22Rv1 (cell line): ENCODE measurements around the gene P2RY8.
"Not testable (repeated sequence)": the region's sequence is repeated elsewhere in the genome, so short reads cannot be mapped to it uniquely, and the experiment has no call there.

Experiments
- H3K27ac ChIP-seq: fragments of 450-650 bp; 2 replicates; pipeline ENCODE4 v1.5.1; 2017
- ZFX ChIP-seq: fragments of 450-650 bp; IDR thresholded peaks from 2 replicates; pipeline ENCODE4 v1.6.1; 2017; ENCODE audit warnings: antibody characterized with exemption, borderline replicate concordance
- TF ChIP-seq, protein P1 (sequence below): fragments of 450-650 bp; IDR thresholded peaks from 2 replicates; pipeline ENCODE4 v1.5.1; 2017; ENCODE audit warnings: mild to moderate bottlenecking

Gene P2RY8

DNA sequence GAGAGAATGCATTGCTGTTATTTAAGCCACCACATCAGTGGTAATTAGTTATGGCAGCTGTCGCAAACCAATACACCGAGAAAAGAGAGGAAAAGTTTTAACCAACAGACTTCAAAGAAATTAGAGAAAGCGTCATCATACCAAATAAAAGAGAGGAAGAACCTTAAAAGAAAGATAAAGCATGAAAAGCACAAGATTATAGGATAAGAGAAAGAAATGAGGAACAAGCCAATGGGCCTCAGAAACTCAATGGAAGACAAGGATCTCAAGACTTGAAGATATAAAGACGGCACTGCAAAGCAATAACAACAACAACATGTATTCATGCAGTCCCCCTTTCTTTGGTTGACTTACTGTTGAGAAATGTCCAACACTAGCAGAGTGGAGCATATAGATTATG is 61.5 kb downstream of the P2RY8 start:
- H3K27ac ChIP-seq: no peak overlapping the region
- TF ChIP-seq ZFX: no peak
- TF ChIP-seq, protein P1, sequence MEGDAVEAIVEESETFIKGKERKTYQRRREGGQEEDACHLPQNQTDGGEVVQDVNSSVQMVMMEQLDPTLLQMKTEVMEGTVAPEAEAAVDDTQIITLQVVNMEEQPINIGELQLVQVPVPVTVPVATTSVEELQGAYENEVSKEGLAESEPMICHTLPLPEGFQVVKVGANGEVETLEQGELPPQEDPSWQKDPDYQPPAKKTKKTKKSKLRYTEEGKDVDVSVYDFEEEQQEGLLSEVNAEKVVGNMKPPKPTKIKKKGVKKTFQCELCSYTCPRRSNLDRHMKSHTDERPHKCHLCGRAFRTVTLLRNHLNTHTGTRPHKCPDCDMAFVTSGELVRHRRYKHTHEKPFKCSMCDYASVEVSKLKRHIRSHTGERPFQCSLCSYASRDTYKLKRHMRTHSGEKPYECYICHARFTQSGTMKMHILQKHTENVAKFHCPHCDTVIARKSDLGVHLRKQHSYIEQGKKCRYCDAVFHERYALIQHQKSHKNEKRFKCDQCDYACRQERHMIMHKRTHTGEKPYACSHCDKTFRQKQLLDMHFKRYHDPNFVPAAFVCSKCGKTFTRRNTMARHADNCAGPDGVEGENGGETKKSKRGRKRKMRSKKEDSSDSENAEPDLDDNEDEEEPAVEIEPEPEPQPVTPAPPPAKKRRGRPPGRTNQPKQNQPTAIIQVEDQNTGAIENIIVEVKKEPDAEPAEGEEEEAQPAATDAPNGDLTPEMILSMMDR: no peak

- not testable (repeated sequence) for H3K27ac ChIP-seq
These were observed 62.4 kb downstream of the P2RY8 start for GRCh38 chrX:1474593-1474992.

DNA sequence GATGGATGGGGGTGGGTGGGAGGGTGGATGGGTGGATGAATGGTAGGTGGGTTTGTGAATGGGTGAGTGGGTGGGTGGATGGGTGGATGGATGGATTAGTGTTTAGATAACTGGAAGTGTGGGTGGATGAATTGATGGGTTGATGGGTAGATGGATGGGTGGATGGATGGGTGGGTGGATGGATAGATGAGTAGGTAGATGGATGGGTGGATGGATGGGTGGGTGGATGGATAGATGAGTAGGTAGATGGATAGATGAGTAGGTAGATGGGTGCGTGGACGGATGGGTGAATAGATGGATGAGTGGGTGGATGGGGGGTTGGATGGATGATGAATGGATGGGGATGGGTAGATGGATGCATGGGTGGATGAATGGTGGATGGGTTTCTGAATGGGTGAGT is 64.0 kb downstream of the P2RY8 start:
- TF ChIP-seq, protein P1: no peak
- no peak for TF ChIP-seq ZFX
- H3K27ac ChIP-seq: no peak overlapping the region

DNA sequence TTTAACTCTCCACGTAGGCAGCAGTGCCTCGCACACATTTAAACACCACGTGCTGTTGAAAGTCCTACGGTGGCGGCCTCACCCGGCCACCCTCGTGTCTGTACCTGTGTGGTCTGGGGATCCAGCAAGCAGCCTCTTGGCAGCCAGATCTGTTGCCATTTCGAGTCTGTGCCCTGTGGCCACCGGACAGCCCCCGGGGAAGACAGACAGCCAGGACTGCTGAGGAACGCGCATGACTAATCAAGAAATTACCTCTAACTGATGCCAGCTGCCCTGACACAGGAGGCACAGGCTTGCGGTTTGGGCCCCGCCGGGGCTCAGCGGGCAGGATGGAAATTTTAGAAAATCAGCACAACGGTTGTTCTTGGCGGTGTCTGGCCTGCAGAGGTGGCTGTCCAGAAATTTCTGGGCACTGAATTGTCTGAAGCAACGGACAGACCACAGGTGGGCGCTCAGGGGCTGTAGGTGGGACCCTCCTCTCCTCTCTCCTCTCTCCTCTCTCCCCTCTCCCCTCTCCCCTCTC is 68.7 kb downstream of the P2RY8 start:
- no peak overlapping the region for H3K27ac ChIP-seq
- no peak for TF ChIP-seq ZFX
- TF ChIP-seq, protein P1: no peak

GRCh38 chrX:1466971-1467561 is 69.9 kb downstream of the P2RY8 start:
- H3K27ac ChIP-seq: no peak overlapping the region

GRCh38 chrX:1466232-1466661 is 70.7 kb downstream of the P2RY8 start:
- TF ChIP-seq ZFX: no peak
- TF ChIP-seq, protein P1: no peak
- H3K27ac ChIP-seq: no peak overlapping the region

More at GRCh38 chrX:1466971-1467561, 69.9 kb downstream of the P2RY8 start:
- TF ChIP-seq, protein P1: no peak
- no peak for TF ChIP-seq ZFX

GRCh38 chrX:1465286-1466231 is 71.4 kb downstream of the P2RY8 start:
- H3K27ac ChIP-seq: no peak overlapping the region
- TF ChIP-seq, protein P1: no peak
- TF ChIP-seq ZFX: no peak
